ENCODE data around the gene PURB. TPM values are rescaled to one million over a fixed set of nuclear protein-coding genes. Genes with fewer than 3 reads are reported as not detected.
"Not testable (repeated sequence)": the region's sequence is repeated elsewhere in the genome, so short reads cannot be mapped to it uniquely, and the experiment has no call there.

PURB gene
- polyA plus RNA-seq (5.1 to 7.7 TPM (median 5.7 TPM) in 3 replicates), polyA minus RNA-seq (3.9 to 9.6 TPM (median 4.3 TPM) in 3 replicates)
- polyA plus RNA-seq (2011; ENCODE audit: low read depth) = 6.2 TPM
- polyA plus RNA-seq (2011; cell fraction: cytosol; rRNA removed) = 5.3 and 9.5 TPM in 2 replicates
- 8.4 and 10.7 TPM in 2 replicates for polyA plus RNA-seq (2011; cell fraction: nucleus; rRNA removed)
- 11.6 and 12.4 TPM in 2 replicates for polyA plus RNA-seq (2012; ENCODE audit: low replicate concordance)
- 10.7 TPM for polyA minus RNA-seq (2011; cell fraction: cytosol; rRNA and poly(A)+ RNA removed)
- polyA minus RNA-seq (2011; cell fraction: nucleus; rRNA and poly(A)+ RNA removed) = 9.0 and 17.5 TPM in 2 replicates

DNA sequence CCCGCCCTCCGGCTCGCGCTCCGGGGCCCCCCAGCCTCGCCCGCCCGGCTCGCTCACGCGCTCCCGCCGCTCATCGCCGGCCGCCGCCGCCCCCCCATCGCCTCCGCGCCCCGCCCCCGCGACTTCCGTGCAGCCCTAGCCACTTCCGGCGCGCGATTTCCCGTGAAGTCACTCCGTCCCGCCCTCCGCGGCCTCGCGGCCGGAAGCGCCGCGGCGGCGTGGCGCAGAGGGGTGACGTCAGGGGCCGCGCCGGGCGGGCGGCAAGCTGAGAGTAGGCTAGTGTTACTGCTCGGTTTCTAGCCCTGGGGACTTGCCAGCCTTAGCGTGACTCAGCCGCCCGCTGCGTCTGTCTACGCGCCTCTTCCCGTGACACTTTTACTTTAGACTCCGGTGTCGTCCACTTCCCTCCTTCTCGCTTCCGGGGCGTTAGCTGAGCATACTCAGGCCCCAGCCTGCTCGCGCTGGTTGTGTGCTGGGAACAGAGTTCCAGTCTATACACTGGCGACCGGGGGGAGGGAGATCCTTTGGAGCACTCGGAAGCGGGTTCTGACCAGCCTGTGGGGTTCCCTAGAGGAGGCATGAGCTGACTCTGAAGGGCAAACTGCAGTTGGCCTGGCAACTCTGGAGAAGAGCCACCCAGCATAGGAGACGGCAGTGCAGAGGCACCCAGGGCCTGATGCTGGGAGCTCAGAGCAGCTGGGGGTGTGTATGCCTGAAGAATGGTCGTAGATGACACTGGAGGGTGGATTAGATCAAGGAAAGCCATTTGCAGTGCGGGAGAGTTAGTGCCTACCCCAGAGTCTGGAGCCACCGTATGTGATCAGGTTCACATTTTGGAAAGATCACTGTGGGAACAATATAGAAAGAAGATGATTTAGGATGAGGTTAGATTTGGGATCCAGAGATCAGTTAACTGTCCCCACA is at the start of gene PURB:
PURB (minus strand) TSS at position 137 of the 924 bp plus-strand sequence. CDS start 182 bp downstream, outside the sequence.
- Histone ChIP-seq H3K79me2 (ENCODE audit: control insufficient read depth, insufficient read depth, low read length) (peaks cover 45% of the 10 kb centered on the region), H3K9me3 (ENCODE audit: control insufficient read depth, low read depth, low read length) (no peaks in the 10 kb centered on the region), H3K4me1 (ENCODE audit: control insufficient read depth, extremely low read depth, insufficient read depth, low read length) (peaks cover 39% of the 10 kb centered on the region), H3K9me1 (ENCODE audit: control insufficient read depth, extremely low read depth, insufficient read depth, low read length) (no peaks in the 10 kb centered on the region), H3K4me3 (ENCODE audit: control insufficient read depth in 2 of 3, extremely low read depth in 1 of 3, insufficient read depth in 2 of 3, low read depth in 1 of 3, low read length in 3 of 3) (peak within 1 kb of the TSS; percentile 68 to 93 (median 93)), H4K20me1 (ENCODE audit: control insufficient read depth, extremely low read depth, insufficient read depth, low read length) (peaks cover 9% of the 10 kb centered on the region), H3K4me2 (ENCODE audit: control insufficient read depth, extremely low read depth, insufficient read depth, low read depth, low read length) (peak within 1 kb of the TSS; percentile 100), H3K27me3 (ENCODE audit: control insufficient read depth, extremely low read depth, insufficient read depth, low read length) (no peaks in the 10 kb centered on the region), H3K36me3 (ENCODE audit: control insufficient read depth in 2 of 2, extremely low read depth in 1 of 2, insufficient read depth in 2 of 2, low read length in 2 of 2) (no peaks in the 10 kb centered on the region), H3K9ac (ENCODE audit: control insufficient read depth, extremely low read depth, insufficient read depth, low read length) (peak within 1 kb of the TSS; percentile 99), H2AFZ (ENCODE audit: control insufficient read depth, low read length) (peak within 1 kb of the TSS; percentile 83), H3K27ac (ENCODE audit: control insufficient read depth, insufficient read depth, low read length) (peak within 1 kb of the TSS; percentile 99)
- peak; percentile 87 for DNase-seq (ENCODE audit: low read depth, low spot score)
- FAIRE-seq = peak; percentile 43
- TF ChIP-seq, protein P1, sequence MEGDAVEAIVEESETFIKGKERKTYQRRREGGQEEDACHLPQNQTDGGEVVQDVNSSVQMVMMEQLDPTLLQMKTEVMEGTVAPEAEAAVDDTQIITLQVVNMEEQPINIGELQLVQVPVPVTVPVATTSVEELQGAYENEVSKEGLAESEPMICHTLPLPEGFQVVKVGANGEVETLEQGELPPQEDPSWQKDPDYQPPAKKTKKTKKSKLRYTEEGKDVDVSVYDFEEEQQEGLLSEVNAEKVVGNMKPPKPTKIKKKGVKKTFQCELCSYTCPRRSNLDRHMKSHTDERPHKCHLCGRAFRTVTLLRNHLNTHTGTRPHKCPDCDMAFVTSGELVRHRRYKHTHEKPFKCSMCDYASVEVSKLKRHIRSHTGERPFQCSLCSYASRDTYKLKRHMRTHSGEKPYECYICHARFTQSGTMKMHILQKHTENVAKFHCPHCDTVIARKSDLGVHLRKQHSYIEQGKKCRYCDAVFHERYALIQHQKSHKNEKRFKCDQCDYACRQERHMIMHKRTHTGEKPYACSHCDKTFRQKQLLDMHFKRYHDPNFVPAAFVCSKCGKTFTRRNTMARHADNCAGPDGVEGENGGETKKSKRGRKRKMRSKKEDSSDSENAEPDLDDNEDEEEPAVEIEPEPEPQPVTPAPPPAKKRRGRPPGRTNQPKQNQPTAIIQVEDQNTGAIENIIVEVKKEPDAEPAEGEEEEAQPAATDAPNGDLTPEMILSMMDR (optimal IDR thresholded peaks at IDR 0.05 in 1 of 3, IDR thresholded peaks at IDR 0.05 in 1 of 3, conservative IDR thresholded peaks at IDR 0.05 in 1 of 3; ENCODE audit: extremely low read depth in 1 of 3, insufficient read depth in 2 of 3, low read length in 3 of 3) = no peak
- dilution Hi-C loops (cut with MboI; ENCODE audit: extremely low pct_ligation_motif_present, low sequenced_read_pairs) = no loop called here

DNA sequence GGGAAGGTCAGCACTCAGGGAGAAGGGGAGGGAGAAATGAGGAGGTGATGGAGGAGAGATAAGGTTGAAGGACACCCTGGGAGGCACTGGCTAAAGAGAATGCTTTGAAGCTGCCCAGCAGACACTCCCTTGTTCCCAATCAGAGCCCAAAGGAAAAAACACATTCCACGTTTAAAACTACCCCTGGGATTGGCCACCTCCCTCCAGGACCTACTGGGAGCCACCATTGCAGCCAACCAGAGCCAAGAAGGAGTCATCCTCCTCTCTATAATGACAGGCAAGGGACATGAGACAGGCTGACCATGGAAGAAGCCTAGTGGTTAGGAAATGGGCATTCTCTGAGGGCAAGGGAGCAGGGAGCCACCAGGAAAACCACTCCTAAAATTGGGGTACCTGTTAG is 49.7 kb upstream of the PURB start:
- H3K4me2 ChIP-seq (ENCODE audit: control insufficient read depth, extremely low read depth, insufficient read depth, low read depth, low read length) = no peak overlapping the region
- DNase-seq (ENCODE audit: low read depth, low spot score) = no peak
- H3K27ac ChIP-seq (ENCODE audit: control insufficient read depth, insufficient read depth, low read length) = no peak overlapping the region
- no peak overlapping the region for H2AFZ ChIP-seq (ENCODE audit: control insufficient read depth, low read length)
- dilution Hi-C loops (cut with MboI; ENCODE audit: extremely low pct_ligation_motif_present, low sequenced_read_pairs) = no loop called here
- TF ChIP-seq, protein P1 (optimal IDR thresholded peaks at IDR 0.05 in 1 of 3, IDR thresholded peaks at IDR 0.05 in 1 of 3, conservative IDR thresholded peaks at IDR 0.05 in 1 of 3; ENCODE audit: extremely low read depth in 1 of 3, insufficient read depth in 2 of 3, low read length in 3 of 3) = no peak
- TF ChIP-seq EZH2 (IDR thresholded peaks at IDR 0.05; ENCODE audit: low read length) = no peak
- H3K79me2 ChIP-seq (ENCODE audit: control insufficient read depth, insufficient read depth, low read length) = no peaks in the 10 kb centered on the region
- peaks cover 13% of the 10 kb centered on the region for H3K27me3 ChIP-seq (ENCODE audit: control insufficient read depth, extremely low read depth, insufficient read depth, low read length)
- no peaks in the 10 kb centered on the region for H3K9me3 ChIP-seq (ENCODE audit: control insufficient read depth, low read depth, low read length)
- no peaks in the 10 kb centered on the region for H3K4me1 ChIP-seq (ENCODE audit: control insufficient read depth, extremely low read depth, insufficient read depth, low read length)
- no peaks in the 10 kb centered on the region for H3K9me1 ChIP-seq (ENCODE audit: control insufficient read depth, extremely low read depth, insufficient read depth, low read length)
- no peaks in the 10 kb centered on the region for H3K36me3 ChIP-seq (ENCODE audit: control insufficient read depth in 2 of 2, extremely low read depth in 1 of 2, insufficient read depth in 2 of 2, low read length in 2 of 2)
- H3K9ac ChIP-seq (ENCODE audit: control insufficient read depth, extremely low read depth, insufficient read depth, low read length) = no peak overlapping the region
- no peak overlapping the region for H3K4me3 ChIP-seq (ENCODE audit: control insufficient read depth in 2 of 3, extremely low read depth in 1 of 3, insufficient read depth in 2 of 3, low read depth in 1 of 3, low read length in 3 of 3)
- no peak for FAIRE-seq
- H4K20me1 ChIP-seq (ENCODE audit: control insufficient read depth, extremely low read depth, insufficient read depth, low read length) = no peaks in the 10 kb centered on the region

DNA sequence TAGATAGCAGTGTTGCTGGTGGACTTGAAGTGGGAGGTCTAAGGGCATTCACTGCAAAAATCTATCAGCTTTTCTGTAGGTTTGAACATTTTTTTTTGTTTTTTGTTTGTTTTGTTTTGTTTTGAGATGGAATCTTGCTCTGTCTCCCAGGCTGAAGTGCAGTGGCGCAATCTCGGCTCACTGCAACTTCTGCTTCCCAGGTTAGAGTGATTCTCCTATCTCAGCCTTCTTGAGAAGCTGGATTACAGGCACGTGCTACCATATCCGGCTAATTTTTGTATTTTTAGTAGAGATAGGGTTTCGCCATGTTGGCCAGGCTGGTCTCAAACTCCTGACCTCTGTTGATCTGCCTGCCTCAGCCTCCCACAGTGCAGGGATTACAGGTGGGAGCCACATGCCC is 49.2 kb upstream of the PURB start:
- H3K4me1 ChIP-seq (ENCODE audit: control insufficient read depth, extremely low read depth, insufficient read depth, low read length); H3K36me3 ChIP-seq (ENCODE audit: control insufficient read depth in 2 of 2, extremely low read depth in 1 of 2, insufficient read depth in 2 of 2, low read length in 2 of 2); H3K9me3 ChIP-seq (ENCODE audit: control insufficient read depth, low read depth, low read length); H3K79me2 ChIP-seq (ENCODE audit: control insufficient read depth, insufficient read depth, low read length); H2AFZ ChIP-seq (ENCODE audit: control insufficient read depth, low read length); DNase-seq (ENCODE audit: low read depth, low spot score); H3K9me1 ChIP-seq (ENCODE audit: control insufficient read depth, extremely low read depth, insufficient read depth, low read length); H3K9ac ChIP-seq (ENCODE audit: control insufficient read depth, extremely low read depth, insufficient read depth, low read length); H4K20me1 ChIP-seq (ENCODE audit: control insufficient read depth, extremely low read depth, insufficient read depth, low read length); H3K27ac ChIP-seq (ENCODE audit: control insufficient read depth, insufficient read depth, low read length); H3K4me3 ChIP-seq (ENCODE audit: control insufficient read depth in 2 of 3, extremely low read depth in 1 of 3, insufficient read depth in 2 of 3, low read depth in 1 of 3, low read length in 3 of 3); dilution Hi-C loops (cut with MboI; ENCODE audit: extremely low pct_ligation_motif_present, low sequenced_read_pairs); H3K4me2 ChIP-seq (ENCODE audit: control insufficient read depth, extremely low read depth, insufficient read depth, low read depth, low read length); FAIRE-seq: not testable (repeated sequence)
- peaks cover 13% of the 10 kb centered on the region for H3K27me3 ChIP-seq (ENCODE audit: control insufficient read depth, extremely low read depth, insufficient read depth, low read length)
